Measurements from ENCODE around the gene SULF2.
"Not testable (repeated sequence)": the region's sequence is repeated elsewhere in the genome, so short reads cannot be mapped to it uniquely, and the experiment has no call there.

Gene SULF2

GRCh38 chr20:47785311-47785853, at the start of gene SULF2:
Gene SULF2, minus strand, starts transcription at chr20:47785481. Its CDS starts 28,118 bp downstream, at chr20:47757363.
- DNase-seq: no peak

GRCh38 chr20:47831675-47832074, 46.4 kb upstream of the SULF2 start:
- DNase-seq: not testable (repeated sequence)

- DNase-seq: not testable (repeated sequence)
Measured at GRCh38 chr20:47826716-47827115, 41.4 kb upstream of the SULF2 start.

- DNase-seq: not testable (repeated sequence)
Measured at GRCh38 chr20:47826006-47826405, 40.7 kb upstream of the SULF2 start.

- DNase-seq: no peak
Measured at GRCh38 chr20:47825011-47825762, 39.9 kb upstream of the SULF2 start.

- not testable (repeated sequence) for DNase-seq
Measured at GRCh38 chr20:47823941-47824340, 38.7 kb upstream of the SULF2 start.

GRCh38 chr20:47821481-47822100, 36.3 kb upstream of the SULF2 start:
- DNase-seq: no peak

- no peak for DNase-seq
Measured at GRCh38 chr20:47818996-47819609, 33.8 kb upstream of the SULF2 start.

- no peak for DNase-seq
Measured at GRCh38 chr20:47818466-47818865, 33.2 kb upstream of the SULF2 start.

- no peak for DNase-seq
Measured at GRCh38 chr20:47818016-47818415, 32.7 kb upstream of the SULF2 start.

- DNase-seq: no peak
Measured at GRCh38 chr20:47817573-47817972, 32.3 kb upstream of the SULF2 start.

GRCh38 chr20:47816487-47817451, 31.5 kb upstream of the SULF2 start:
- DNase-seq: no peak

GRCh38 chr20:47815866-47816265, 30.6 kb upstream of the SULF2 start:
- DNase-seq: no peak

GRCh38 chr20:47815416-47815806, 30.1 kb upstream of the SULF2 start:
- DNase-seq: no peak

GRCh38 chr20:47814632-47815415, 29.5 kb upstream of the SULF2 start:
- DNase-seq: no peak

GRCh38 chr20:47810721-47811347, 25.6 kb upstream of the SULF2 start:
- no peak for DNase-seq

- DNase-seq: no peak
Measured at GRCh38 chr20:47810116-47810677, 24.9 kb upstream of the SULF2 start.

- no peak for DNase-seq
Measured at GRCh38 chr20:47809161-47809960, 24.1 kb upstream of the SULF2 start.

- DNase-seq: no peak
Measured at GRCh38 chr20:47805951-47806350, 20.7 kb upstream of the SULF2 start.

GRCh38 chr20:47804972-47805371, 19.7 kb upstream of the SULF2 start:
- not testable (repeated sequence) for DNase-seq
